Mammary epithelial cell (primary cell): Measurements from ENCODE around the gene C9orf85.

Experiments
- CTCF ChIP-seq, 2 donors: IDR thresholded peaks in 1 of 2; conservative IDR thresholded peaks in 1 of 2; 2 replicates each; pipeline ENCODE4 v1.5.1; 2011 to 2012; ENCODE audit warnings: inconsistent platforms in 2 of 2, low read length in 2 of 2, mild to moderate bottlenecking in 2 of 2, control low read depth in 1 of 2, low read depth in 1 of 2; ENCODE audit not compliant: insufficient read depth in 1 of 2; ENCODE audit errors: extremely low read depth in 1 of 2
- EZH2 ChIP-seq: IDR thresholded peaks from 2 replicates; pipeline ENCODE4 v1.6.1; 2012; ENCODE audit warnings: low read length, inconsistent platforms, borderline replicate concordance

- TF ChIP-seq CTCF (conservative IDR thresholded peaks at IDR 0.05 in 1 of 2, IDR thresholded peaks at IDR 0.05 in 1 of 2; ENCODE audit: extremely low read depth in 1 of 2, insufficient read depth in 1 of 2, low read depth in 1 of 2, low read length in 2 of 2) (no peak), EZH2 (no peak)
Observed at GRCh38 chr9:71891557-71892189, 19.8 kb upstream of the C9orf85 start.
